Testis (tissue), 3 donors: ENCODE measurements around the gene ASPHD1. TPM values are rescaled to one million over a fixed set of nuclear protein-coding genes. Genes with fewer than 3 reads are reported as not detected.
"Not testable (repeated sequence)": the region's sequence is repeated elsewhere in the genome, so short reads cannot be mapped to it uniquely, and the experiment has no call there.

Experiments used
- DNase-seq: peaks from one replicate; pipeline ENCODE4 v3.0.0-alpha.2; 2019
- H3K27ac ChIP-seq, 2 donors: fragments of 200-600 bp; sonication (generic); one replicate each; pipeline ENCODE4 v1.5.1; 2019
- H3K27me3 ChIP-seq: fragments of 200-600 bp; sonication (generic); one replicate; pipeline ENCODE4 v1.5.1; 2019
- H3K36me3 ChIP-seq: fragments of 200-600 bp; sonication (generic); one replicate; pipeline ENCODE4 v1.5.1; 2017; ENCODE audit warnings: low read depth; ENCODE audit errors: missing control alignments
- H3K4me1 ChIP-seq: fragments of 200-600 bp; sonication (generic); one replicate; pipeline ENCODE4 v1.5.1; 2019
- H3K4me3 ChIP-seq, 2 donors: fragments of 200-600 bp; sonication (generic); one replicate each; pipeline ENCODE4 v1.5.1; 2017 to 2019
- H3K9me3 ChIP-seq: fragments of 200-600 bp; sonication (generic); one replicate; pipeline ENCODE4 v1.5.1; 2017
- CTCF ChIP-seq, 3 experiments: fragments of 450-650 bp in 2 of 3; fragments of 200-600 bp in 1 of 3; sonication (generic) in 1 of 3; IDR thresholded peaks; one replicate each; pipeline ENCODE4 v1.5.1; 2016 to 2019; ENCODE audit warnings: antibody characterized with exemption in 3 of 3, mild to moderate bottlenecking in 2 of 3, moderate library complexity in 1 of 3
- POLR2A ChIP-seq: fragments of 450-650 bp; IDR thresholded peaks from one replicate; pipeline ENCODE4 v1.6.1; 2017; ENCODE audit warnings: antibody characterized with exemption, mild to moderate bottlenecking, moderate library complexity
- WGBS, 2 donors: methylation state at CpG; one replicate each; pipeline ENCODE4 v1.1.5; 2018; 5-methylcytosine and 5-hydroxymethylcytosine counted together
- intact Hi-C: fragments of 100-400 bp; cut with DNase I; formaldehyde crosslinking; loops from one replicate; pipeline ENCODE4 v1.15.1; 2023; ENCODE audit warnings: low total_unique reads
- polyA plus RNA-seq: library from polyadenylated mRNA; stranded (reverse); fragments of 350-450 nt; fragmentation: Illumina TruSeq; extraction: RNeasy Lipid Tissue Mini Kit (QIAGEN cat#74804); gene quantifications from one replicate; pipeline ENCODE4 v1.2.3, GENCODE V29; 2014; ENCODE audit warnings: low read depth, low replicate concordance; ENCODE audit not compliant: insufficient read depth
- total RNA-seq, 2 donors: library from RNA; depleted of rRNA; stranded (reverse); fragments of >200 nt; gene quantifications; one replicate each; pipeline ENCODE4 v1.2.3, GENCODE V29; 2016

ASPHD1 gene
- total and polyA plus RNA-seq, 3 donors from 2014 or later: 6.2 to 13.7 (median 11.1) TPM

GRCh38 chr16:29868396-29869009, 31.8 kb upstream of the ASPHD1 start:
- intact Hi-C loops: no loop called here
- H3K4me1 ChIP-seq: peaks cover 3% of the 10 kb centered on the region
- WGBS, 2 donors: 72 to 89% methylated on average over 5 to 8 of the region's 8 CpGs
- no peak overlapping the region for H3K27ac ChIP-seq
- no peaks in the 10 kb centered on the region for H3K9me3 ChIP-seq
- DNase-seq: no peak
- H3K36me3 ChIP-seq: no peaks in the 10 kb centered on the region
- TF ChIP-seq POLR2A (no peak), CTCF (IDR thresholded peaks at IDR 0.05) (no peak)
- no peak overlapping the region for H3K4me3 ChIP-seq
- no peaks in the 10 kb centered on the region for H3K27me3 ChIP-seq

- H3K36me3 ChIP-seq, H3K9me3 ChIP-seq, DNase-seq, intact Hi-C loops, H3K4me3 ChIP-seq, H3K4me1 ChIP-seq, H3K27me3 ChIP-seq, H3K27ac ChIP-seq: not testable (repeated sequence)
- WGBS, 2 donors: 92 to 95% methylated on average over 8 of the region's 8 CpGs
Measured at GRCh38 chr16:29869067-29869466, 31.2 kb upstream of the ASPHD1 start.

- Histone ChIP-seq H3K4me3 (no peak overlapping the region), H3K9me3 (no peaks in the 10 kb centered on the region), H3K27me3 (no peaks in the 10 kb centered on the region), H3K4me1 (no peaks in the 10 kb centered on the region), H3K36me3 (no peaks in the 10 kb centered on the region), H3K27ac (no peak overlapping the region)
- DNase-seq: no peak
- 95 to 97% methylated on average over 15 to 16 of the region's 16 CpGs for WGBS, 2 donors
- TF ChIP-seq CTCF (IDR thresholded peaks at IDR 0.05): no peak
- TF ChIP-seq POLR2A: no peak
- intact Hi-C loops: no loop called here
Measured at GRCh38 chr16:29871822-29872546, 28.3 kb upstream of the ASPHD1 start.

- no peak for TF ChIP-seq CTCF (IDR thresholded peaks at IDR 0.05)
- no peak for TF ChIP-seq POLR2A
- DNase-seq: no peak
- Histone ChIP-seq H3K4me1 (no peaks in the 10 kb centered on the region), H3K36me3 (no peaks in the 10 kb centered on the region), H3K27me3 (no peaks in the 10 kb centered on the region), H3K27ac (no peak overlapping the region), H3K4me3 (no peak overlapping the region), H3K9me3 (no peaks in the 10 kb centered on the region)
- intact Hi-C loops: no loop called here
- WGBS, 2 donors: 90 to 95% methylated on average over 11 to 26 of the region's 26 CpGs
Measured at GRCh38 chr16:29873319-29873718, 27.0 kb upstream of the ASPHD1 start.

GRCh38 chr16:29875206-29875605, 25.1 kb upstream of the ASPHD1 start:
- no peak for TF ChIP-seq CTCF (IDR thresholded peaks at IDR 0.05)
- TF ChIP-seq POLR2A: no peak
- H3K4me3 ChIP-seq: no peak overlapping the region
- no peaks in the 10 kb centered on the region for H3K27me3 ChIP-seq
- DNase-seq: no peak
- no peaks in the 10 kb centered on the region for H3K4me1 ChIP-seq
- 95 to 97% methylated on average over 6 of the region's 6 CpGs for WGBS, 2 donors
- H3K27ac ChIP-seq: no peak overlapping the region
- intact Hi-C loops: no loop called here
- H3K9me3 ChIP-seq: no peaks in the 10 kb centered on the region
- H3K36me3 ChIP-seq: no peaks in the 10 kb centered on the region
